GM21367 (cell line): ENCODE results near the gene E2F2.
"Not testable (repeated sequence)": the region's sequence is repeated elsewhere in the genome, so short reads cannot be mapped to it uniquely, and the experiment has no call there.

Experiments
- ATAC-seq: cut with Tn5 transposase; IDR thresholded peaks from one replicate; pipeline ENCODE4 v1.9.1; 2021; ENCODE audit not compliant: unreplicated experiment

E2F2 gene

GRCh38 chr1:23548704-23549143 is 17.7 kb upstream of the E2F2 start:
- no peak for ATAC-seq

GRCh38 chr1:23546897-23547584 is 16.0 kb upstream of the E2F2 start:
- no peak for ATAC-seq

- ATAC-seq = no peak
These were observed 14.8 kb upstream of the E2F2 start for GRCh38 chr1:23545851-23546250.

GRCh38 chr1:23544444-23545389 is 13.7 kb upstream of the E2F2 start:
- no peak for ATAC-seq

- no peak for ATAC-seq
These were observed 12.8 kb upstream of the E2F2 start for GRCh38 chr1:23543707-23544443.

GRCh38 chr1:23542940-23543339 is 11.9 kb upstream of the E2F2 start:
- not testable (repeated sequence) for ATAC-seq

- peak; percentile 66 for ATAC-seq
These were observed 8.7 kb upstream of the E2F2 start for GRCh38 chr1:23539698-23540266.

GRCh38 chr1:23537296-23537973 is 6.4 kb upstream of the E2F2 start:
- ATAC-seq = no peak

GRCh38 chr1:23533246-23534023 is 2.4 kb upstream of the E2F2 start:
- no peak for ATAC-seq

GRCh38 chr1:23531562-23532094 is 595 bp upstream of the E2F2 start:
- no peak for ATAC-seq

- no peak for ATAC-seq
These were observed 816 bp downstream of the E2F2 start for GRCh38 chr1:23530087-23530746.

GRCh38 chr1:23529146-23530086 is 1.6 kb downstream of the E2F2 start:
- ATAC-seq = no peak

GRCh38 chr1:23528250-23528978 is 2.6 kb downstream of the E2F2 start:
- peak; percentile 34 for ATAC-seq

- no peak for ATAC-seq
These were observed 3.2 kb downstream of the E2F2 start for GRCh38 chr1:23527900-23528249.

- no peak for ATAC-seq
These were observed 3.7 kb downstream of the E2F2 start for GRCh38 chr1:23527366-23527765.

- no peak for ATAC-seq
These were observed 4.5 kb downstream of the E2F2 start for GRCh38 chr1:23526329-23527041.
